IMR-90 (cell line): ENCODE measurements around the gene NEURL2. TPM values are rescaled to one million over a fixed set of nuclear protein-coding genes. Genes with fewer than 3 reads are reported as not detected.

ENCODE experiments used
- ATAC-seq: fragments of 200-7000 bp; cut with Tn5 transposase; 2 replicates; pipeline ENCODE4 v1.9.1; 2020; ENCODE audit warnings: low read depth, mild to moderate bottlenecking, moderate library complexity
- BruUV-seq: library from RNA; stranded (reverse); fragments of 400-500 nt; replicated peaks from 2 replicates; lab custom pipeline; 2021; lab: Mats Ljungman, UMichigan
- CTCF ChIA-PET: fragments of 300-600 bp; formaldehyde crosslinking; extraction: SDS; loops from one replicate; lab custom pipeline; 2021; ENCODE audit warnings: antibody characterized with exemption; lab: Yijun Ruan, JAX
- POLR2A ChIA-PET: fragments of 300-600 bp; sonication (Branson Sonifier 250); formaldehyde crosslinking; loops from one replicate; lab custom pipeline; 2022; ENCODE audit warnings: antibody characterized with exemption; ENCODE audit not compliant: unreplicated experiment; lab: Charles Lee
- DNase-seq: peaks from one replicate; pipeline ENCODE4 v3.0.0; 2013
- H2AFZ ChIP-seq: replicated peaks from 2 replicates; pipeline ENCODE3; 2013; ENCODE audit warnings: low read length, mild to moderate bottlenecking; ENCODE audit not compliant: poor library complexity
- H2AK5ac ChIP-seq: 2 replicates; pipeline ENCODE4 v1.6.1; 2013; ENCODE audit warnings: low read depth, low read length, inconsistent platforms
- H2AK9ac ChIP-seq: replicated peaks from 2 replicates; pipeline ENCODE3; 2013; ENCODE audit warnings: mild to moderate bottlenecking, low read depth, low read length, moderate library complexity; ENCODE audit not compliant: poor library complexity
- H2BK120ac ChIP-seq: 2 replicates; pipeline ENCODE4 v1.6.1; 2013; ENCODE audit warnings: low read depth, low read length, inconsistent platforms
- H2BK15ac ChIP-seq: 3 replicates; pipeline ENCODE4 v1.6.1; 2013; ENCODE audit warnings: low read depth, low read length, inconsistent platforms
- H2BK20ac ChIP-seq: 2 replicates; pipeline ENCODE4 v1.6.1; 2013; ENCODE audit warnings: low read depth, mild to moderate bottlenecking, inconsistent platforms, low read length, moderate library complexity
- H2BK5ac ChIP-seq: 2 replicates; pipeline ENCODE4 v1.6.1; 2013; ENCODE audit warnings: mild to moderate bottlenecking, low read depth, low read length, inconsistent platforms; ENCODE audit not compliant: poor library complexity, severe bottlenecking
- H3K14ac ChIP-seq: replicated peaks from 2 replicates; pipeline ENCODE4 v1.6.1; 2013; ENCODE audit warnings: low read depth, low read length, inconsistent platforms
- H3K18ac ChIP-seq: 2 replicates; pipeline ENCODE4 v1.6.1; 2013; ENCODE audit warnings: low read depth, low read length, control low read depth
- H3K23ac ChIP-seq: 2 replicates; pipeline ENCODE4 v1.6.1; 2013; ENCODE audit warnings: low read depth, low read length, inconsistent platforms
- H3K27ac ChIP-seq: 2 replicates; pipeline ENCODE4 v1.5.1; 2013; ENCODE audit warnings: mild to moderate bottlenecking, control low read depth, low read length; ENCODE audit not compliant: insufficient read depth
- H3K27me3 ChIP-seq: 2 replicates; pipeline ENCODE4 v1.6.1; 2013; ENCODE audit warnings: low read length; ENCODE audit not compliant: control insufficient read depth, insufficient read depth
- H3K36me3 ChIP-seq: 2 replicates; pipeline ENCODE4 v1.6.1; 2013; ENCODE audit warnings: low read length, mixed read lengths; ENCODE audit not compliant: control insufficient read depth, insufficient read depth
- H3K4ac ChIP-seq: 2 replicates; pipeline ENCODE4 v1.6.1; 2013; ENCODE audit warnings: low read depth, low read length, inconsistent platforms
- H3K4me1 ChIP-seq: 2 replicates; pipeline ENCODE4 v1.6.1; 2013; ENCODE audit warnings: low read length, mixed read lengths; ENCODE audit not compliant: control insufficient read depth, insufficient read depth
- H3K4me2 ChIP-seq: 2 replicates; pipeline ENCODE4 v1.6.1; 2013; ENCODE audit warnings: low read depth, mild to moderate bottlenecking, control low read depth, low read length, moderate library complexity
- H3K4me3 ChIP-seq: 2 replicates; pipeline ENCODE4 v1.5.1; 2013; ENCODE audit warnings: low read depth, mild to moderate bottlenecking, control low read depth, low read length, moderate library complexity; ENCODE audit not compliant: insufficient read depth
- H3K56ac ChIP-seq: 2 replicates; pipeline ENCODE4 v1.6.1; 2013; ENCODE audit warnings: low read length, inconsistent platforms; ENCODE audit not compliant: insufficient read depth; ENCODE audit errors: extremely low read depth
- H3K79me1 ChIP-seq, 2 experiments: 2 replicates each; pipeline ENCODE4 v1.6.1; 2013; ENCODE audit warnings: low read length in 2 of 2, inconsistent platforms in 1 of 2, low read depth in 1 of 2
- H3K9ac ChIP-seq: 2 replicates; pipeline ENCODE4 v1.6.1; 2013; ENCODE audit warnings: low read depth, low read length, control low read depth
- H3K9me1 ChIP-seq: 2 replicates; pipeline ENCODE4 v1.6.1; 2013; ENCODE audit warnings: low read length, inconsistent platforms; ENCODE audit not compliant: insufficient read depth
- H3K9me3 ChIP-seq: 2 replicates; pipeline ENCODE4 v1.6.1; 2013; ENCODE audit warnings: low read length; ENCODE audit not compliant: control insufficient read depth, insufficient read depth
- H4K20me1 ChIP-seq: 2 replicates; pipeline ENCODE4 v1.6.1; 2013; ENCODE audit warnings: low read length, inconsistent platforms; ENCODE audit not compliant: insufficient read depth
- H4K5ac ChIP-seq: 2 replicates; pipeline ENCODE4 v1.6.1; 2013; ENCODE audit warnings: mild to moderate bottlenecking, low read depth, low read length, control low read depth
- H4K8ac ChIP-seq, 2 experiments: 2 replicates each; pipeline ENCODE4 v1.6.1; 2013; ENCODE audit warnings: low read depth in 2 of 2, low read length in 2 of 2, control low read depth in 1 of 2, inconsistent platforms in 1 of 2
- H4K91ac ChIP-seq: 2 replicates; pipeline ENCODE4 v1.6.1; 2013; ENCODE audit warnings: low read depth, low read length, inconsistent platforms; ENCODE audit not compliant: insufficient read depth
- CEBPB ChIP-seq: IDR thresholded peaks from 2 replicates; pipeline ENCODE4 v1.6.1; 2012; ENCODE audit warnings: low read depth, low read length, improper control_type of control experiment
- CHD1 ChIP-seq: IDR thresholded peaks from 2 replicates; pipeline ENCODE4 v1.6.1; 2012; ENCODE audit warnings: low read depth, low read length, improper control_type of control experiment
- FOS ChIP-seq: fragments of 150-350 bp; IDR thresholded peaks from 2 replicates; pipeline ENCODE4 v1.6.1; 2016; ENCODE audit warnings: low read depth, low read length
- MAFK ChIP-seq: IDR thresholded peaks from 2 replicates; pipeline ENCODE4 v1.6.1; 2012; ENCODE audit warnings: low read depth, low read length, improper control_type of control experiment
- MAZ ChIP-seq: IDR thresholded peaks from 2 replicates; pipeline ENCODE4 v1.6.1; 2012; ENCODE audit warnings: low read depth, mild to moderate bottlenecking, low read length, improper control_type of control experiment, moderate library complexity, borderline replicate concordance
- MXI1 ChIP-seq: IDR thresholded peaks from 2 replicates; pipeline ENCODE4 v1.6.1; 2012; ENCODE audit warnings: low read depth, mild to moderate bottlenecking, low read length, moderate library complexity, borderline replicate concordance
- POLR2A ChIP-seq: IDR thresholded peaks from 2 replicates; pipeline ENCODE4 v1.6.1; 2012; ENCODE audit warnings: mild to moderate bottlenecking, low read depth, low read length
- RAD21 ChIP-seq: IDR thresholded peaks from 2 replicates; pipeline ENCODE4 v1.6.1; 2012; ENCODE audit warnings: low read length, improper control_type of control experiment
- RCOR1 ChIP-seq: IDR thresholded peaks from 2 replicates; pipeline ENCODE4 v1.6.1; 2012; ENCODE audit warnings: mild to moderate bottlenecking, low read length, improper control_type of control experiment; ENCODE audit not compliant: insufficient replicate concordance
- RFX5 ChIP-seq: IDR thresholded peaks from 2 replicates; pipeline ENCODE4 v1.8.0; 2012; ENCODE audit warnings: low read depth, mild to moderate bottlenecking, low read length, moderate library complexity
- SMC3 ChIP-seq: fragments of 150-350 bp; IDR thresholded peaks from 2 replicates; pipeline ENCODE4 v1.6.1; 2016; ENCODE audit warnings: low read depth, mild to moderate bottlenecking, antibody characterized with exemption, low read length, moderate library complexity
- whole genome bisulfite sequencing, 2 experiments: methylation state at CpG; one replicate each; pipeline versions ENCODE4 v1.1.5 to v1.1.7; 2013; ENCODE audit warnings: missing lambda C conversion rate in 2 of 2; ENCODE audit not compliant: insufficient read length in 1 of 2; ENCODE audit errors: extremely low coverage in 2 of 2; 5-methylcytosine and 5-hydroxymethylcytosine counted together
- dilution Hi-C: fragments of 300-500 bp; cut with HindIII; formaldehyde crosslinking; loops from one replicate; pipeline ENCODE4 v1.14.3; 2018; ENCODE audit warnings: low sequenced_read_pairs; ENCODE audit not compliant: unreplicated experiment
- in situ Hi-C: fragments of 300-500 bp; cut with MboI; formaldehyde crosslinking; loops from 3 replicates; pipeline ENCODE4 v1.14.3; 2019; ENCODE audit warnings: low sequenced_read_pairs, inconsistent platforms, mixed read lengths
- intact Hi-C: fragments of 100-400 bp; cut with micrococcal nuclease; formaldehyde crosslinking; loops from 2 replicates; pipeline ENCODE4 v1.10.0; 2022
- polyA plus RNA-seq, 3 experiments: library from polyadenylated mRNA; depleted of rRNA; stranded (reverse); fragments of >200 nt; gene quantifications; 2 replicates each; pipeline ENCODE4 v1.2.3, GENCODE V29; 2012; ENCODE audit warnings: low replicate concordance in 1 of 3
- total RNA-seq: library from RNA; depleted of rRNA; stranded (reverse); fragments of >200 nt; gene quantifications from 2 replicates; pipeline ENCODE4 v1.2.3, GENCODE V29; 2012
- TF ChIP-seq, protein P1 (sequence below): fragments of 150-350 bp; IDR thresholded peaks from 2 replicates; pipeline ENCODE4 v1.6.1; 2017; ENCODE audit warnings: mild to moderate bottlenecking, antibody characterized with exemption, low read length, low read depth
- TF ChIP-seq, protein P2 (sequence below): conservative IDR thresholded peaks from 2 replicates; pipeline ENCODE4 v1.5.1; 2012; ENCODE audit warnings: mild to moderate bottlenecking, low read depth, low read length, improper control_type of control experiment
- TF ChIP-seq, protein P3 (sequence below): fragments of 150-350 bp; IDR thresholded peaks from 2 replicates; pipeline ENCODE4 v1.6.1; 2016; ENCODE audit warnings: low read depth, mild to moderate bottlenecking, low read length, moderate library complexity, borderline replicate concordance

NEURL2 gene
- total and polyA plus RNA-seq, 2 of the 4 experiments (the other 2 are of a cell fraction): 1.1 to 2.5 TPM

DNA sequence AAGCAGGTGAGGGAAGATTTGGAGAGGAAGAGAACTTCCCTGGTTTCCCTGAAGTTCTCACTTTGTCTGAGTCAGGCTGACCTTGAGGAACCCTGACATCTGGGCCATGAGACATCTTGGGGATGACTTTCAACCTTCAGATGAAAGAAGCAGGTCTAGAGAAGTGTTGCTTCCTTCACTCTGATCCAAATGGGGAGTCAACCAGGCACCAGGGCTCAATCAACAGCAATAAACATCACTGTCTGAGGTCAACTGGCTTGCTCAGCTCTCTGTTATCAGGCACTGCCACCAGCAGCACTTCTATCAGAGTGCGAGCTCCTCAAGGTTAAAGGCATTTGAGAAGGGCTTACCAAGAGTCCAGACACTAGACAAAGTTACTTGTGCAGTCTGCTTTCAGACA is 40.1 kb downstream of the NEURL2 start:
- in situ Hi-C loops (no loop called here), intact Hi-C loops (no loop called here), dilution Hi-C loops (no loop called here)
- Histone ChIP-seq H4K20me1 (peaks cover 5% of the 10 kb centered on the region; the same call in 1 of the 2 replicates), H4K8ac (no peak overlapping the region), H3K23ac (no peak overlapping the region), H3K4me1 (peaks cover 4% of the 10 kb centered on the region; the same call in 1 of the 2 replicates), H2BK15ac (no peak overlapping the region), H3K56ac (no peak overlapping the region), H3K4me3 (no peak overlapping the region), H3K79me1 (peaks cover 9 to 50% of the 10 kb centered on the region in 2 experiments), H3K4ac (no peak overlapping the region), H3K36me3 (peaks cover 30% of the 10 kb centered on the region), H2AK5ac (no peak overlapping the region), H2BK5ac (no peak overlapping the region), H3K27ac (no peak overlapping the region), H2BK20ac (no peak overlapping the region), H3K9me1 (peaks cover 9% of the 10 kb centered on the region), H2BK120ac (no peak overlapping the region), H3K18ac (no peak overlapping the region), H3K14ac (no peak overlapping the region), H3K9ac (no peak overlapping the region), H3K4me2 (no peak overlapping the region), H2AK9ac (peak overlapping the region; percentile 52), H4K91ac (no peak overlapping the region), H4K5ac (no peak overlapping the region), H3K9me3 (no peaks in the 10 kb centered on the region), H3K27me3 (no peaks in the 10 kb centered on the region), H2AFZ (no peak overlapping the region)
- 100% methylated on average over 1 of the region's 1 CpG; no CpG with 5 or more reads in 1 of the 2 experiments for WGBS, 2 experiments
- ChIA-PET CTCF (no interaction called here), POLR2A (no interaction called here)
- ATAC-seq: no peak
- no TSS peak for BruUV-seq
- TF ChIP-seq RFX5 (no peak), RCOR1 (no peak), MAFK (no peak), SMC3 (no peak), MXI1 (no peak), MAZ (no peak), RAD21 (no peak), CEBPB (no peak), CHD1 (no peak), POLR2A (no peak), FOS (no peak)
- TF ChIP-seq, protein P1, sequence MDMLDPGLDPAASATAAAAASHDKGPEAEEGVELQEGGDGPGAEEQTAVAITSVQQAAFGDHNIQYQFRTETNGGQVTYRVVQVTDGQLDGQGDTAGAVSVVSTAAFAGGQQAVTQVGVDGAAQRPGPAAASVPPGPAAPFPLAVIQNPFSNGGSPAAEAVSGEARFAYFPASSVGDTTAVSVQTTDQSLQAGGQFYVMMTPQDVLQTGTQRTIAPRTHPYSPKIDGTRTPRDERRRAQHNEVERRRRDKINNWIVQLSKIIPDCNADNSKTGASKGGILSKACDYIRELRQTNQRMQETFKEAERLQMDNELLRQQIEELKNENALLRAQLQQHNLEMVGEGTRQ: no peak
- TF ChIP-seq, protein P2, sequence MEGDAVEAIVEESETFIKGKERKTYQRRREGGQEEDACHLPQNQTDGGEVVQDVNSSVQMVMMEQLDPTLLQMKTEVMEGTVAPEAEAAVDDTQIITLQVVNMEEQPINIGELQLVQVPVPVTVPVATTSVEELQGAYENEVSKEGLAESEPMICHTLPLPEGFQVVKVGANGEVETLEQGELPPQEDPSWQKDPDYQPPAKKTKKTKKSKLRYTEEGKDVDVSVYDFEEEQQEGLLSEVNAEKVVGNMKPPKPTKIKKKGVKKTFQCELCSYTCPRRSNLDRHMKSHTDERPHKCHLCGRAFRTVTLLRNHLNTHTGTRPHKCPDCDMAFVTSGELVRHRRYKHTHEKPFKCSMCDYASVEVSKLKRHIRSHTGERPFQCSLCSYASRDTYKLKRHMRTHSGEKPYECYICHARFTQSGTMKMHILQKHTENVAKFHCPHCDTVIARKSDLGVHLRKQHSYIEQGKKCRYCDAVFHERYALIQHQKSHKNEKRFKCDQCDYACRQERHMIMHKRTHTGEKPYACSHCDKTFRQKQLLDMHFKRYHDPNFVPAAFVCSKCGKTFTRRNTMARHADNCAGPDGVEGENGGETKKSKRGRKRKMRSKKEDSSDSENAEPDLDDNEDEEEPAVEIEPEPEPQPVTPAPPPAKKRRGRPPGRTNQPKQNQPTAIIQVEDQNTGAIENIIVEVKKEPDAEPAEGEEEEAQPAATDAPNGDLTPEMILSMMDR: no peak
- TF ChIP-seq, protein P3, sequence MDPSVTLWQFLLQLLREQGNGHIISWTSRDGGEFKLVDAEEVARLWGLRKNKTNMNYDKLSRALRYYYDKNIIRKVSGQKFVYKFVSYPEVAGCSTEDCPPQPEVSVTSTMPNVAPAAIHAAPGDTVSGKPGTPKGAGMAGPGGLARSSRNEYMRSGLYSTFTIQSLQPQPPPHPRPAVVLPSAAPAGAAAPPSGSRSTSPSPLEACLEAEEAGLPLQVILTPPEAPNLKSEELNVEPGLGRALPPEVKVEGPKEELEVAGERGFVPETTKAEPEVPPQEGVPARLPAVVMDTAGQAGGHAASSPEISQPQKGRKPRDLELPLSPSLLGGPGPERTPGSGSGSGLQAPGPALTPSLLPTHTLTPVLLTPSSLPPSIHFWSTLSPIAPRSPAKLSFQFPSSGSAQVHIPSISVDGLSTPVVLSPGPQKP: no peak
- DNase-seq: no peak
